ENCODE results near the gene AGO4.
"Not testable (repeated sequence)": the region's sequence is repeated elsewhere in the genome, so short reads cannot be mapped to it uniquely, and the experiment has no call there.

AGO4 gene

DNA sequence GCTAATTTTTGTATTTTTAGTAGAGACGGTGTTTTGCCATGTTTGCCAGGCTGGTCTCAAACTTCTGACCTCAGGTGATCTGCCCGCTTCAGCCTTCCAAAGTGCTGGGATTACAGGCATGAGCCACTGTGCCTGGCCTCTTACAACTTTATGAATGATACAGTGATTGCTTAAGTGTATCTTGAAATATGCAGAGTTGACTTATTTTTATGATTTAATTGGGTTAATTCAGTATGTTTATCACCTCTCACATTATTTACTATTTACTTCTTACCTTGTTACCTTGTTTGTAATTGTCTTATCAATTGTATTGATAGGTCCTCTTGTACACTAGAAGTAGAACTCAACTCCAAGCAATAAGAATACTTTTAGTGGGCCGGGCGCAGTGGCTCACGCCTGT lies 4.9 kb downstream of the AGO4 start:
- not testable (repeated sequence) for DNase-seq

DNA sequence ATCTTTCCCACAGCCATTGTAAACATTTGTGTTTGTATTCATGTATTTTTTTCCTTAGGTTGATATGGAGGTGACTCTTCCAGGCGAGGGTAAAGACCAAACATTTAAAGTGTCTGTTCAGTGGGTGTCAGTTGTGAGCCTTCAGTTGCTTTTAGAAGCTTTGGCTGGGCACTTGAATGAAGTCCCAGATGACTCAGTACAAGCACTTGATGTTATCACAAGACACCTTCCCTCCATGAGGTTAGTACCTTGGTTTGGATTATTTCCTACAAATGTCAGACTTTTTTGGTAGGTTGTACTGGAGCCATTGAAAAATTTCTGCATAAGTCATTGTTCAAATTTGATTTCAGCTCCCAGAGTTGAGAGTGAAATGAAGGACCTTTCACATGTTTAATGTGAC lies 17.4 kb downstream of the AGO4 start:
- DNase-seq, result no peak

DNA sequence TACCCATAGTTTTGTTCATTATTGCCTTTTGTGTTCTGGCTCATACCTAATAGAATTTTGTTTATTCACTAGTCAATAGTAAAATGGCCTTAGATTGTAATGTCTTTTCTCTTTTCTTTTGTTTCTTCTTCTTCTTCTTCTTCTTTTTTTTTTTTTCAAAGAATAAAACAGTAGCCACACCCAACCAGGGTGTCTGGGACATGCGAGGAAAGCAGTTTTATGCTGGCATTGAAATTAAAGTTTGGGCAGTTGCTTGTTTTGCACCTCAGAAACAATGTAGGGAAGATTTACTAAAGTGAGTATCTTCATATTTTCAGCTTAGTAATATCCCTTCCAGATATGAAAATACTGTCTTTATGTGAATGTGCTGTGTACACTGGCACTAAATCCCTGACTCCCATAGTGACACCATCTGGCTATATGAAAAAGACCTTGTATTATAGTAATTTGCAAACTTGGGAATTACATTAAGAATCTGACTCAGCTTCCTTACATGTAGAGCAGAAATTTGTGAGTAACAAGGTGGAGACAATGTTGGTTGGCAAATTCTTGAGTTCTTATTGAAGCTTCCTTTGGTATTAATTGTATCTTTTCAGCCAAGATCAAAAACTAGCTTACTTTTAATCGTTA lies 24.6 kb downstream of the AGO4 start:
- no peak for DNase-seq

DNA sequence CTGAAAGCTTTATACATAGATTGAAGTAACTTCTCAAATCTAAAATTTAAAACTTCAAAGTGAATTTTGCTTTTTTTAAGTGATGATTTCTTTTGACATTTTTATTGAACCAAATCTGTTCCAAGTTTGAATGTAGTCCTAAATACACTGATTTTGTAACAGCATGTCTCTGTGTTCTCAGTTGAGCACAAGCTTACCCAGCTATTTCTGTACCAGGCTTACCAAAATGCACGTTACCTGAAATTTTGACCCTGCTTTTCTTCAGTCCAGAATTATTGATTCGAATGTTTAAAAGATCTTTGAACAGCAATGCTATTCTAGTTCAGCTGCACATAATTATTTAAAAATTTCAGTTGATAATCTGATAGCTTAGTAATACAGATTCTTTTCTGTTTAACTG lies 25.6 kb downstream of the AGO4 start:
- no peak for DNase-seq

DNA sequence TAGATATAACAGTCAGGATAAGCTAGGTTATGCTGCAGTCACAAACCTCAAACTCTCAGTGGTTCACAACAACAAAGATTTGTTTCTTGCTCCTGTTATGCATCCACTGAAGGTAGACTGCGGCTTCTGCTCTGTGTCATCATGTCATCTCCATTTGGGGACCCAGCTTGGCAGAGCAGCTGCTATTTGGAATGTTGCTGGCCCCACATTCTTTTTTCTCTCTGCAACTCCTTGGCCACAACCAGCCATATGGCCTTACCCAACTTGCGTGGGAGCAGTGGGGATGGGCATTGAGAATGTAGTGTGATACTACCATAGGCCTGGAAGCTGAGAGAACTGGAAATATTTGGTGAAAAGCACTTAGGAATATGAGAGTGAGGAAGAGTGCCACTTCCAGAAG lies 26.4 kb downstream of the AGO4 start:
- DNase-seq, result no peak

DNA sequence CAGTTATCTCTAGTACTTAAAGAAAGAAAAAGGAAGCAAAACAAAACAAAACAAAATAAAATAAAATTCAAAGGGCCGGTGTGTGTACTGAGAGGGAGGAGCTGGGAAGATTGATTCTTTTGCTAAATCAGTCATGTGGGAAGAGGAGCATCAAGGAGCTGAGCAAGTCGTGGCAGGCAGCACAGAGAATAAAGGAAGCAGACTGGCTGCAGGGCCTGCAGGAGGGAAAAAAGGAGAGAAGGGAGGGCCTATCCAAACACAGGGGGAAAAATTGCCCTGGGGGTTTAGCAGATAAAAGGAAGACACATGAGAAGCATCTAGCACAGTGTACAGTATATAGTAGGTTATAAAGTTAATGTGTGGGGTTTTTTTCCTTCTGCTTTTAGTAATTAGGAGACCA lies 27.6 kb downstream of the AGO4 start:
- no peak for DNase-seq

DNA sequence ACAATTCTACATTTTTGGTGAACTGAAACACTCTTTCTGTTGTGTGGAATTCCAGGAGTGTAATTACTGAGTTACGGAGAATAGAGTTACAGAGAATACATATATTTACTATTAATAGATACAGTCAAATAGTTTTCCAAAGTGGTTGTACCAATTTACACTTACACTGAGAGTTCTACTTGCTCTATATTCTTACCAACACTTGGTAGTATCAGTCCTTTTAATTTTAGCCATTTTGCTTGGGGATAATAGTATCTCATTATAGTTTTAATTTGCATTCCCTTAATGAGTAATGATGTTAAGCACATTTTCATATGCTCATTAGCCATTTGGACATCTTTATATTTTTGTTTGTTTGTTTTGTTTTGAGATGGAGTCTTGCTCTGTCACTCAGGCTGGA lies 28.9 kb downstream of the AGO4 start:
- DNase-seq, result no peak

DNA sequence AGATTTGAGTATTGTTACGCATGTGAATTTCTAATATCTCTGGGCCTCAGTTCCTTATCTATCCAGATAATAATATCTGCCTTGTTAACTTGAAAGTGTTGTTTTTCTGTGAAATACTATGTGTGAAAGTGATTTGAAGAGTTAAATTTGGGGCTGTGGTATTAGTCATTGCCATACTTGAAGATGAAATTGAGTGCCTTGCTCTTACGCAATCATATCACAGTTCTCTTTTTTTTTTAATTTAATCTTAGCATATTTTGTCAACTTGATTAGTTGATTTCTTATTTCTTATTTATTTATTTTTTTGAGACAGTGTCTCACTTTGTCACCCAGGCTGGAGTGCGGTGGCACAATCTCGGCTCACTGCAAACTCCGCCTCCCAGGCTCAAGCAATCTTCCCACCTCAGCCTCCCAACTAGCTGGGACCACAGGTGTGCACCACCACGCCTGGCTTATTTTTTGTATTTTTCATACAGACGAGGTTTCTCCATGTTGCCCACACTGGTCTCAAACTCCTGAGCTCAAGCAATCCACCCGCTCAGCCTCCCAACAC lies 31.0 kb downstream of the AGO4 start:
- no peak for DNase-seq

DNA sequence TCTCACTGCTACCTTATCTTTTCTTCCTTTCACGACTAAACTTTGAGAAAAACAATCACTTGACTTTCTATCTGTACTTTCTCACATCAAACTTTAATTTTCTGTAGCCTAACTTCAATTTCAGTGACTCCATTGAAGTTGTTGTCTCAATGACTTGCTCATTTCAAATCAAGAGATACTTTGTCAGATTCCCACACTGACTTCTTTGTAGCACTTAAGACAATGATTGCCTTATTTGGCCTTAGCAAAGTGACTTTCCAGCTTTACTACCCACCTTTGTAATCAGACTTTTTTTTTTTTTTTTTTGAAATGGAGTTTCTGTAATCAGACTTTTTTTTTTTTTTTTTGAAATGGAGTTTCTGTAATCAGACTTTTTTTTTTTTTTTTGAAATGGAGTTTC lies 37.0 kb downstream of the AGO4 start:
- DNase-seq, result no peak

DNA sequence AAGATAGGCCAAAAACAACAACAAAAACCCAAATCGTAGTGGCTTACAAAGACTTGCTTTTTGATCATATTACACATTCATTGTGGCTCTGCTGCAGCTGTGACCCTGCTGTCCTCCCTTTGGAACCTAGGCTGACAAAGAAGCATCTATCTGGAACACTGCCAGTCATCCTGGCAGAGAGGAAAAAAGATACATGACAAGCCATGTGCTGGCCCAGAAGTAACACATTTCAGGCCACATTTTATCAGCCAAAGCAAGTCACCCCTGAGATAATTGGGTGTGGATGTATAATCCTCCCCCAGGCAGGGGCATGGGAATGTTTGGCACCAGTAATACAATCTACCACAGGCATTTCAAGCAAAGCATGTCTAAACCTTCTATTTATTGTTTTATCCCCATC lies 38.0 kb downstream of the AGO4 start:
- DNase-seq, result no peak

DNA sequence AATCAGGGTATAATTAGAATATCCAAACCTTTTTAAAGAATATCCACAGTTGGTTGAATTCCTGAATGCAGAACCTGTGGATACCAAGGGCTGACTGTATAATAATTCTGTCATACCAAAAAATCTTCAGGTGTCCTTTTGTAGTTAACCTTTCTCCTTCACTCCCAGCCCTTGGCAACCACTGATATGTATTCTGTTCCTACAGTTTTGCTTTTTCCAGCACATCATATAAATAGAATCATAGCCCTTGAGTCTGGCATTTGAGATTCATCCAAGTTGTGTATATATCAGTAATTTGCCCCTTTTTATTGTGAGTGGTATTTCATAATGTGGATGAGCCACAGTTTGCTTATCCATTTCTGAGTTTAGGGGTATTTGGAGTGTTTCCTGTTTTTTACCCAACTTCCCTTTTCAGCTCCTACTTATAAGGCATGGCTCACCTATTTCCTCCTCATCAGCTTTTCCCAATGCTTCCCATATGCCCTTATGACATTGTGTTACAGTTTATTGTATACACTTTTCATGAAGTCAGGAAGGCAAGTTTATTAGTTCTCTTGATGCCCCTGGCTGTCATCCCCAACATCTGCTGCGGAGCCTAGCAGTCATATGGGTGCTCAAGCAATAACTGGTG lies 40.2 kb downstream of the AGO4 start:
- no peak for DNase-seq

DNA sequence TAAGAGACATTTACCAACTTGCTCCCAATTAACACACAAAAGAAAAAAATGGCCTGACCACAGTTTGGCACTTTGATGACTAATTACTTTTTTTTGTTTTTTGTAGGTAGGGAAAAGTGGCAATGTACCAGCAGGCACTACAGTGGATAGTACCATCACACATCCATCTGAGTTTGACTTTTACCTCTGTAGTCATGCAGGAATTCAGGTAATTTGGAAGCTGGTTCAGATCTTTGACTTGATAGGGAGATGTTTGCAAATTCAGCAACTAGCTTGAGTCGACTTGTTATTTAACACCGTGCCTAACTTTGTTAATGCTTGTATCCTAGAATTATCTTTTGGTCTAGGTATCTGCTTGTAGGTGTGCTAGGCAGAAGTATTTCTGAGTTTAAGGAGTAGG lies 42.2 kb downstream of the AGO4 start:
- no peak for DNase-seq

DNA sequence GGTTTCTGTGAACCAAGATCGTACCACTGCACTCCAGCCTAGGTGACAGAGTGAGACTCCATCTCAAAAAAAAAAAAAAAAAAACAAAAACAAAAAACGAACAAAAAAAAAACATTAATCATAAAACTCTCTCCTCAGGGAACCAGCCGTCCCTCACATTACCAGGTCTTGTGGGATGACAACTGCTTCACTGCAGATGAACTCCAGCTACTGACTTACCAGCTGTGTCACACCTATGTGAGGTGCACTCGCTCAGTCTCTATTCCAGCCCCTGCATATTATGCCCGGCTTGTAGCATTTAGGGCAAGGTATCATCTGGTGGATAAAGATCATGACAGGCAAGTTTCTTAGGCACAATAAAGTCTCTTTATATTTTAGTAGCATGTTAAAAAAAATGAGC lies 42.9 kb downstream of the AGO4 start:
- no peak for DNase-seq

DNA sequence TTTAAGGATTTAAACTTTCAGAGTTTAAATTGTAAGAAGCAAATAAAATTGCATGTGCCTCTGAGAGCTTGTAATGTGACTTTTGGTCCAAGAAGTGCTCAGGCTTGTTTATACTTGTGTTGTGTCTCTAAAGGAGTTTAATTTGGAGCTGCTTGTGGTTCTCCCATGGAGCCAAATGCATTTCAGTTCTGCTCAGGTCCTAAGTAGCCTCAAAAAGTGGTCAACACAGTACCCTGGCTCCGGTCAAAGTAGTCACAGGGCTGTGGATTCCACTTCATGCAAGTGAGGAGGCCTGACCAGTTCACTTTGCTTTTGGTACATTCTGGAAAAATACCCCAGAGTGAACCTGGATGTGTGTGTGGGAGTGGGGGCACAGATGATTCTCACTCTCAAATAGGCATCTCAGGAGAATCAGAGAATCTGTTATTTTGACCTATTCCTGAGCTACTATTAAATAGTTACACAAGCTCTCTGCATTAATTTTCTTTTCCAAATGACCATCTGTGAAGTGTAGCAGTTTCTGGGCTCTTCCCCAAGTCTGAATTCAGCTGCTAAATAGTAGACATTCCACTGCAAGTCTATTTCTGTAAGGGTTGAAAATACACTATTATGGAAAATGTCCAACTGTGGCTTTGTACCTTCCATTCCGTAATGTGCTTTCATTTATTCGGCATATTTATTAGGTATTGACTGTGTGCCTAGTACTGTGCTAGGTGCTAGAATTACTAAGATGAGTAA lies 43.5 kb downstream of the AGO4 start:
- no peak for DNase-seq

DNA sequence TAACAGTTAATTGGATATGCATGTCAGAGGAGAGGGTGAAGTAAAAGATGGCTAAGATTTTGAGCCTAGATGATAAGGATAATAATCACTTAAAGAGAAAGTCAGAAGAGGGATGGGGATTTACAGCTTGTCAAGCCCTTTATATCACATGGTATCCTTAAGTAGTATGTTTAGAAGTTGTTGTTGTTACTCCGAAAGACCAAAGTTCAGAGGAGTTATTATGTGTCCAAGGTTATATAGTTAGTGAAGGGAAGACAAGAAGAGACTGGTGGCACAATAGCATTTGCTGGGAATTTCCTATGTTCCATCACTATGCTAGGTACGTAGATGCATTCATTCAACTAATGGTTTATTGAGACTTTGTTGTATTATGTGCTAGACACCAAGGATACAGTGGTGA lies 44.4 kb downstream of the AGO4 start:
- no peak for DNase-seq

DNA sequence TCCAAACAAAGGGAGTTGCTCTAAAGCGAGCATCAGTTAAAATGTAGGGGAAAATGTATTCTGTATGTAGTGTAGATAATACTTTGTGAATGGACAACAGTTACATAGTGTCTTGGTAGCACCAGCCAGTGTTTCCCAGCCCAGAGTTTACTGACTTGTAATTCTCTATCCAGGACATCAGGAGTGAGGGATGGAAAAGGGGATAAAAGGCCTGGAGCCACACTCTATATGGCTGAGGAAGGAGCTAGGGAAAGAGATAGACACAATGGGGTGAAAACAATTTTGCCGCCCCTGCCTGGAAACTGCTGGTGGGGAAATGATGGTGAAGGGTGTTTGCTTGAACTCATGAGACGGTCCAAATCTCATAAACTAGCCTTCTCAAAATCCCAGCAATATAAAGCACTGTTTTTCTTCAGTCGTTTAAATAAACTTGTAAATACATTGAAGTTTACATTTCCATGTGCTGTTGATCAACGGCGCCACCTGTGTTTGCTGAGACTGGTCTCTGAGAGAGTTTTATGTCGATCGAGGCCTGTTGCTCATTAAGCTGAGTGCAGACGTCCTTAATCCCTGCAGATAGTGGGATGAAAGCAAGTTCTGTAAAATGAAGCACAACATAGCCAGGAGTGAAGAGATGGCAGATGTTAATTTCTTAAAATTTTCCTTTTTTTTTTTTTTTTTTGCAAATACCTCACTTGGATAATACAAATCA lies 47.3 kb downstream of the AGO4 start:
- no peak for DNase-seq

DNA sequence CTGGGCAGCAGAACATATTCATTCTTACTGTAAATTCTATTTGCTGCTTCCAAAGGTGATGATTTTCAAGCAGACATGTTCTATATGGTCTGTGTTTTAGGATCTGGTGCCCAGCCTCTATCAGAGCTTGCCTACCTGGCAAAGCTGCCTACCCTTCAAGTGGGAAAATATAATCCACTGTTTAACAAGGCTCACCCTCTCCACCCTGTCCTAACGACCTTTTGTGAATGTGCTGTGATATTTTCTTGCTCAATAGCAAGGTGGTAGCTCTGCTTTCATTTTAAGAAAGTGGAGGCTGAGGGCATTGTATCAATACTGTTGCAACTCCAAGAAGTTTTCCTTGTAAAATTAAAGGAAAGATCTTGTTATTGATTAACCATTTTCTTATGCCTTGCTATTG lies 49.1 kb downstream of the AGO4 start:
- no peak for DNase-seq

DNA sequence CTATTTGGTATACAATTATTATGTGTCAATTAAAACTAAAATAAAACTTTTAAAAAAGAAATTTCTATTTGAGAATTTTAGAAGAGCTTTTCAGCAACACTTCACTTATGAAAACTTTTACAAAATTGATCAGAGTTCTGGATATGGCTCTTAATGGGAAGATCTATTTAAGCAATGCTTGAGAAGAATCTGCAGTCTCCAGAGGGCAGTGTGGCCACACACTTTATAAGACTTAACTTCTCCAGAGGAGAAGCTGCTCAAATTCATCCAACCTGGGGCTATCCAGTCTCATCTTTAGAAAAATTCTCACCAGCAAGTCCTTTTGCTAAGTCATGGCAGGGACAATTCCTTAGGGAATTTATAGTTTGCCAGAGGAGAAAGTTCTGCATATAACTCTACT lies 50.0 kb downstream of the AGO4 start:
- no peak for DNase-seq

DNA sequence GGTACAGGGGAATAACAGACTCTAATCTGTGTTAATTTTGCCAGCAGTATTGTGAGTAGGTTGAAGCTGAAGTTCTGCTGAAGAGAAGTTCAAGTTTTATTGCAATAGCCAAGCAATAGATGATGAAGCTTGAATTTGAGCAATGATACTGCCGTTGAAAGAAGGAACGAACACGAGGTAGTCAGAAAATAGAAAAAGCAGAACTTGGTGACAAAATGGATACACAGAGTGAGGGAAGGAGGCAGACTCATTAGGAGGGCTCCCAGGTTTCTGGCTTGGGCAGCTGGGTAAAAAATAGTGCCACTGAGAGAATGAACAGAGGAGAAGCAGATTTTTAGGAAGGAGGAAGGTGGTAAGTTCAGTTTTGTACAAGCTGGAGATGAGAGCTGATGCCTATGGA lies 52.9 kb downstream of the AGO4 start:
- DNase-seq, result no peak

DNA sequence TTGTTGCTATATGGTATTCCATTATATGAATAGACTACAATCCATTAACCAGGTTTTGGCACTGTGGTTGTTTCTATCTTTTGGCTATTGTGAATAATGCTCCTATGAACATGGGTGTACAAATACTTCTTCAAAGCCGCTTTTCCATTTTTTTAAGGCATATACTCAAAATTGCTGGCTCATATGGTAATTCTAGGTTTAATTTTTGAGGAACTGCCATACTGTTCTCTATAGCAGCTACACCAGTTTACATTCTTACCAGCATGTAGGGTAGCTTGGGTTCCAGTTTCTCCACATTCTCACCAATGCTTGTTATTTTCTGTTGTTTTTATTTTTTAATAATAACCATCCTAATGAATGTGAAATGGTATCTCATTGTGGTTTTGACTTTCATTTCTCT lies 55.3 kb downstream of the AGO4 start:
- DNase-seq, result no peak

DNA sequence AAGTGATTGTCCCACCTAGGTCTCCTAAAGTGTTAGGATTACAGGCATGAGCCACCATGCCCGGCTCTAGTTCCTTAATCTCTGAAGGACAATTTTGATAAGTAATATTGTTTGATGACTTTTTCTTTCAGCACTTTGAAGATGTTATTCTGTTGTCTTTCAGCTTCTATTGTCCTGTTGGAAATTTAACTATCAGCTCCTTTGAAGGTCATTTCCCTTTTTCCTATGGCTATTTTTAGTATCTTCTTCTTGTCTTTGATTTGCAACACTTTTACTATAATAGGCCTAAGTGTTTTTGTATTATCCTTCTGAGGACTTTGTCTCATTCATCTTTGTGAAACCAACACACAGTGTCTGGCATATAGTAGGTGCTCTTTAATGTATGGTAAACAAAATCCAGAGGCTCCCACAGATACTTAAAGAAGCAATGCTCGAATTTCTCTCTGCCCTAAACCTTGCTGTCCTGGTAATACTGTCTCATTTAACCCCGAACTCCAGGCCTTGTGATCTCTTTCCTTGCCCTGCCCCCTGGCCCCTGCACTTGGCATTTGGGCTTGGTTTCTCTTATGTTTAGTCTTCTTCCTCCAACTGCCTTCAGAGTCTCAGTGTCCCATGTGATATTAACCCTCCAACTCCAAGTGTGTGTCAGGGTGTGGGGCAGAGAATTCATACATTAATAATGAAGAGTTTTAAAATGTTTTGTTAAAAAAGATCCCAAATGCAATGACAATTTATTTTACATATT lies 56.2 kb downstream of the AGO4 start:
- DNase-seq, result no peak

DNA sequence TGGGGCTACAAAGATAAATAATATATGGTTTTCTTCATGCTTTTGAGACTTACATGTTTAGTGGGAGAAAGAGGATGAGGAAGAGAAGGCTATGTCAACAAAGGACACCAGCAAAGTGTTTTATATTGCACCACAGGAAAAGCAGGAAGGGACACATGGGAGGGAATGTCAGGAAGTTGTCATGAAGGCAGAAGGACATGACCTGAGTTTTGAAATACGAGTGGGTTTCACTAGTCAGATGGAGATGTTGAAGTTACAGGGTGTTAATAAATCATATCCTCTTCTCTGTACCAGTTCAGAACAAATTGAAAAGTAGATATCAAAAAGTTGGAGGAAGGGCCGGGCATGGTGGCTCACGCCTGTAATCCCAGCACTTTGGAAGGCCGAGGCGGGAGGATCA lies 57.0 kb downstream of the AGO4 start:
- DNase-seq, result no peak

DNA sequence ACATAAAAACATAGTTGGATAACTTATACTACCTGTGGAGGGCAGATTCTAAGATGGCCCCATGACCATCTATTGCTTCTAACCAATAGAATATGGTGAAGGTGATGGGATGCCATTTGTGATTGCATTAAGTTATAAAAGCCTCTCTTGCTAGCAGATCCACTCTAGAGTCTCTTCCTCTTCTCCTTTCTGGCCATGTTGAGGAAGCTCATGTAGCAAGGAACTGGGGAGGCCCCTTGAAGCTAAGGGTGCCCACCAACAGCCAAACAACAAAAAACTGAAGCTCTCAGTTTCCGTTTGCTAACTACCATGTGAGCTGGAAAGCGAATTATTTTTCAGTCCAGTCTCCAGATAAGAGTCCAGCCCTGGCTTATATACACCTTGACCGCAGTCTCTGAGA lies 59.2 kb downstream of the AGO4 start:
- no peak for DNase-seq
